ENCODE data around the gene STIL. TPM values are rescaled to one million over a fixed set of nuclear protein-coding genes. Genes with fewer than 3 reads are reported as not detected.

The STIL gene
- total and polyA plus RNA-seq, 4 donors, result 0.26 to 20.5 (median 0.75) TPM

DNA sequence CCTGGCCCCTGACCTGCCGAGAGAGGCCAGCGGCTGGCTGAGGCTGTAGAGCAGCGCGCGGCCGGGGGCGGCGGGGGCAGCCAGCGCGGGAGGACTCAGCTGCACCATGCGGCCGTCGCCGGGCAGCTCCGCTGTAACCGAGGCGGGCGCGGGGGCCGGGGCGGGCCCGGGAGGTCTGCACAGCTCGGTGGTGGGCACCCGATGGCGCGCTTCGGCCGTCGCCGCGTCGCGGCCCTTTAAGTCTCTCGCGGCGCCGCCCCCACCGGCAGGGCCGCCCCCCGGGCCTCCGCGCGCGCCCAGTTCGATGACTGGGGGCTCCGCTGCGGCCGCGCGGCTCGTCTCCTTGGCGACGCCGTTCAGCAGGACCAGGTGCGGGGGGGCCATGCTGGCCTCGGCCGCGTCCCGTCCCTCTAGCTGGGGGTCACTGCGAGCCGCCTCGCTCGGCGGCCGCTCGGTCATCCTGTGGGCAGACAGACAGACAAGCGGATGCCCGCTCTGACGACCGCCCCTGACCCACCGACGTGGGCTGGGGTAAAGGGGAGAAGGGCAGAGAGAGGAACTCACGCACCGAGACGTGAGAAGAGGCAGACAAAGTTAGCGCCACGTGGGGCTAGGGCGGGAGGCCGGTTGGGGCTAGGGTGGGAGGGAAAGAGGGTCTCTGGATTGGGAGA is 88.4 kb downstream of the STIL start:
- no peak for TF ChIP-seq GABPA (IDR thresholded peaks at IDR 0.05 in 1 of 2, conservative IDR thresholded peaks at IDR 0.05 in 1 of 2)
- no peak for TF ChIP-seq EGR1 (IDR thresholded peaks at IDR 0.05; ENCODE audit: low read depth in 2 of 2)
- no peak for TF ChIP-seq HNF4G (IDR thresholded peaks at IDR 0.05)
- no peak for TF ChIP-seq HNF4A (conservative IDR thresholded peaks at IDR 0.05)
- no peak for TF ChIP-seq TAF1 (conservative IDR thresholded peaks at IDR 0.05)
- TF ChIP-seq, protein P1, sequence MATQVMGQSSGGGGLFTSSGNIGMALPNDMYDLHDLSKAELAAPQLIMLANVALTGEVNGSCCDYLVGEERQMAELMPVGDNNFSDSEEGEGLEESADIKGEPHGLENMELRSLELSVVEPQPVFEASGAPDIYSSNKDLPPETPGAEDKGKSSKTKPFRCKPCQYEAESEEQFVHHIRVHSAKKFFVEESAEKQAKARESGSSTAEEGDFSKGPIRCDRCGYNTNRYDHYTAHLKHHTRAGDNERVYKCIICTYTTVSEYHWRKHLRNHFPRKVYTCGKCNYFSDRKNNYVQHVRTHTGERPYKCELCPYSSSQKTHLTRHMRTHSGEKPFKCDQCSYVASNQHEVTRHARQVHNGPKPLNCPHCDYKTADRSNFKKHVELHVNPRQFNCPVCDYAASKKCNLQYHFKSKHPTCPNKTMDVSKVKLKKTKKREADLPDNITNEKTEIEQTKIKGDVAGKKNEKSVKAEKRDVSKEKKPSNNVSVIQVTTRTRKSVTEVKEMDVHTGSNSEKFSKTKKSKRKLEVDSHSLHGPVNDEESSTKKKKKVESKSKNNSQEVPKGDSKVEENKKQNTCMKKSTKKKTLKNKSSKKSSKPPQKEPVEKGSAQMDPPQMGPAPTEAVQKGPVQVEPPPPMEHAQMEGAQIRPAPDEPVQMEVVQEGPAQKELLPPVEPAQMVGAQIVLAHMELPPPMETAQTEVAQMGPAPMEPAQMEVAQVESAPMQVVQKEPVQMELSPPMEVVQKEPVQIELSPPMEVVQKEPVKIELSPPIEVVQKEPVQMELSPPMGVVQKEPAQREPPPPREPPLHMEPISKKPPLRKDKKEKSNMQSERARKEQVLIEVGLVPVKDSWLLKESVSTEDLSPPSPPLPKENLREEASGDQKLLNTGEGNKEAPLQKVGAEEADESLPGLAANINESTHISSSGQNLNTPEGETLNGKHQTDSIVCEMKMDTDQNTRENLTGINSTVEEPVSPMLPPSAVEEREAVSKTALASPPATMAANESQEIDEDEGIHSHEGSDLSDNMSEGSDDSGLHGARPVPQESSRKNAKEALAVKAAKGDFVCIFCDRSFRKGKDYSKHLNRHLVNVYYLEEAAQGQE (IDR thresholded peaks at IDR 0.05), result no peak
- TF ChIP-seq, protein P2, sequence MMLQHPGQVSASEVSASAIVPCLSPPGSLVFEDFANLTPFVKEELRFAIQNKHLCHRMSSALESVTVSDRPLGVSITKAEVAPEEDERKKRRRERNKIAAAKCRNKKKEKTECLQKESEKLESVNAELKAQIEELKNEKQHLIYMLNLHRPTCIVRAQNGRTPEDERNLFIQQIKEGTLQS (IDR thresholded peaks at IDR 0.05), result no peak
- Histone ChIP-seq H3K4me1 (ENCODE audit: control insufficient read depth in 4 of 4, insufficient read depth in 4 of 4, low read length in 3 of 4) (peaks cover 0 to 6% (median 5%) of the 10 kb centered on the region in 4 donors), H3K36me3 (ENCODE audit: control insufficient read depth in 4 of 4, insufficient read depth in 3 of 4, low read depth in 1 of 4, low read length in 3 of 4) (no peaks in the 10 kb centered on the region), H3K27me3 (ENCODE audit: control insufficient read depth in 4 of 4, insufficient read depth in 4 of 4, low read length in 3 of 4) (peaks cover 0 to 18% (median 12%) of the 10 kb centered on the region in 4 donors), H3K9ac (ENCODE audit: low read depth in 1 of 2, low read length in 2 of 2) (no peak overlapping the region), H3K4me3 (ENCODE audit: low read depth in 1 of 3, low read length in 3 of 3) (peak overlapping the region in 1 of 3 donors; percentile 24), H3K27ac (ENCODE audit: low read depth in 1 of 2, low read length in 2 of 2) (no peak overlapping the region), H3K9me3 (ENCODE audit: control insufficient read depth in 4 of 4, low read length in 3 of 4) (peaks cover 0 to 1% (median 0%) of the 10 kb centered on the region in 4 donors)
- peak; percentile 43 for DNase-seq (ENCODE audit: low spot score)
- 3% methylated on average over 79 of the region's 79 CpGs for WGBS

DNA sequence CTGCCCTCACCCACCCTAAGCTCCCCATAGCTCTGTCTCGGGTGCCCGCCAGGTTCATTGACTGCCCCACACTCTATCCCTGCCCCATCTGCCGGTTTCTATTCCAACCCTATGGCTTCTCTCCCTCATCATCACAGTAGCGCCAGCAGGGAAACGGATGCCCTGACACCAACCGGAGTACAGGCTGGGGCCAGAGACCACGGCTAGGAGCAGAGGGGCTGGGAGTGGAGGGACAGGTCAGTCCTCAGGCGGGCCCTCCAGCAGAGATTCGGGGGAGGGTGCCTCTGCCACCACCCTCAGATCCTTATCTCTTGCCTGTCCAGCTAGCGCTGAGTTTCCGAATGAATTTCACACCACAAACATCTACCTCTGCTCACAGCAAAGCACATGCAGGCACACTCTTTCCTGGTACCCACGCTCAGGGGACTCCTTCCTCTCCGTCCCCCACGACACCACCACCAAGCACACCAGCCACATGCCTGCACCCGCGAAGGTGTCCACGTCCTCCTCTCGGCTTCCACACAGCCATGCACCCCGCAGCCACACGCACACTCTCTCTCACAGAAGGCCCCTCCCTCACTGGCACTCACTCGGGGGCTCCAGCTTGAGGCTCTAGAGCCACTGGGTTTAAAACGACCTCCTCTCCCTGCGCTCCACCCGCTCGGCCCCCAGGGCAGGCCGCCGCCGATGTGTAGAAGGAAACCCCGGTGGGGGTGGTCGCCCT is 89.1 kb downstream of the STIL start:
- peak; percentile 54 for DNase-seq (ENCODE audit: low spot score)
- H3K36me3 ChIP-seq (ENCODE audit: control insufficient read depth in 4 of 4, insufficient read depth in 3 of 4, low read depth in 1 of 4, low read length in 3 of 4), result no peaks in the 10 kb centered on the region
- TF ChIP-seq FOXA2 (IDR thresholded peaks at IDR 0.05), result no peak
- TF ChIP-seq, protein P3, sequence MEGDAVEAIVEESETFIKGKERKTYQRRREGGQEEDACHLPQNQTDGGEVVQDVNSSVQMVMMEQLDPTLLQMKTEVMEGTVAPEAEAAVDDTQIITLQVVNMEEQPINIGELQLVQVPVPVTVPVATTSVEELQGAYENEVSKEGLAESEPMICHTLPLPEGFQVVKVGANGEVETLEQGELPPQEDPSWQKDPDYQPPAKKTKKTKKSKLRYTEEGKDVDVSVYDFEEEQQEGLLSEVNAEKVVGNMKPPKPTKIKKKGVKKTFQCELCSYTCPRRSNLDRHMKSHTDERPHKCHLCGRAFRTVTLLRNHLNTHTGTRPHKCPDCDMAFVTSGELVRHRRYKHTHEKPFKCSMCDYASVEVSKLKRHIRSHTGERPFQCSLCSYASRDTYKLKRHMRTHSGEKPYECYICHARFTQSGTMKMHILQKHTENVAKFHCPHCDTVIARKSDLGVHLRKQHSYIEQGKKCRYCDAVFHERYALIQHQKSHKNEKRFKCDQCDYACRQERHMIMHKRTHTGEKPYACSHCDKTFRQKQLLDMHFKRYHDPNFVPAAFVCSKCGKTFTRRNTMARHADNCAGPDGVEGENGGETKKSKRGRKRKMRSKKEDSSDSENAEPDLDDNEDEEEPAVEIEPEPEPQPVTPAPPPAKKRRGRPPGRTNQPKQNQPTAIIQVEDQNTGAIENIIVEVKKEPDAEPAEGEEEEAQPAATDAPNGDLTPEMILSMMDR (IDR thresholded peaks at IDR 0.05; ENCODE audit: low read depth, low read length, missing input control), result no peak
- no peak for TF ChIP-seq YY1 (IDR thresholded peaks at IDR 0.05)
- no peak for TF ChIP-seq TAF1 (conservative IDR thresholded peaks at IDR 0.05)
- TF ChIP-seq GABPA (IDR thresholded peaks at IDR 0.05 in 1 of 2, conservative IDR thresholded peaks at IDR 0.05 in 1 of 2), result no peak
- TF ChIP-seq HNF4A (conservative IDR thresholded peaks at IDR 0.05), result no peak
- no peak for TF ChIP-seq RXRA (IDR thresholded peaks at IDR 0.05)
- TF ChIP-seq EGR1 (IDR thresholded peaks at IDR 0.05; ENCODE audit: low read depth in 2 of 2), result no peak
- TF ChIP-seq HNF4G (IDR thresholded peaks at IDR 0.05), result no peak
- TF ChIP-seq, protein P4, sequence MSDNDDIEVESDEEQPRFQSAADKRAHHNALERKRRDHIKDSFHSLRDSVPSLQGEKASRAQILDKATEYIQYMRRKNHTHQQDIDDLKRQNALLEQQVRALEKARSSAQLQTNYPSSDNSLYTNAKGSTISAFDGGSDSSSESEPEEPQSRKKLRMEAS (IDR thresholded peaks at IDR 0.05), result no peak
- TF ChIP-seq, protein P1 (IDR thresholded peaks at IDR 0.05), result no peak
- no peak for TF ChIP-seq JUND (IDR thresholded peaks at IDR 0.05)
- no peak for TF ChIP-seq NR2F2 (IDR thresholded peaks at IDR 0.05)
- H3K4me1 ChIP-seq (ENCODE audit: control insufficient read depth in 4 of 4, insufficient read depth in 4 of 4, low read length in 3 of 4), result peaks cover 0 to 6% (median 5%) of the 10 kb centered on the region in 4 donors
- no peaks in the 10 kb centered on the region for H3K9me3 ChIP-seq (ENCODE audit: control insufficient read depth in 4 of 4, low read length in 3 of 4)
- H3K9ac ChIP-seq (ENCODE audit: low read depth in 1 of 2, low read length in 2 of 2), result no peak overlapping the region
- 8% methylated on average over 30 of the region's 30 CpGs for WGBS
- peaks cover 0 to 16% (median 9%) of the 10 kb centered on the region in 4 donors for H3K27me3 ChIP-seq (ENCODE audit: control insufficient read depth in 4 of 4, insufficient read depth in 4 of 4, low read length in 3 of 4)
- H3K4me3 ChIP-seq (ENCODE audit: low read depth in 1 of 3, low read length in 3 of 3), result peak overlapping the region in 1 of 3 donors; percentile 24
- H3K27ac ChIP-seq (ENCODE audit: low read depth in 1 of 2, low read length in 2 of 2), result no peak overlapping the region

Measured in liver (tissue), 9 donors.